Tibial nerve (tissue), 3 donors: ENCODE measurements around the gene GRPEL2.

Experiments
- CTCF ChIP-seq, 5 experiments: fragments of 200-600 bp in 3 of 5; fragments of 450-650 bp in 2 of 5; sonication (generic) in 3 of 5; IDR thresholded peaks; one replicate each; pipeline ENCODE4 v1.5.1; 2016 to 2019; ENCODE audit warnings: antibody characterized with exemption in 5 of 5, mild to moderate bottlenecking in 3 of 5, moderate library complexity in 2 of 5
- POLR2A ChIP-seq, 2 donors: fragments of 450-650 bp; IDR thresholded peaks; one replicate each; pipeline ENCODE4 v1.6.1; 2017; ENCODE audit warnings: antibody characterized with exemption in 2 of 2, mild to moderate bottlenecking in 2 of 2, moderate library complexity in 2 of 2

GRCh38 chr5:149376104-149376503 is 30.8 kb downstream of the GRPEL2 start:
- TF ChIP-seq CTCF (IDR thresholded peaks at IDR 0.05) (no peak), POLR2A (IDR thresholded peaks at IDR 0.05) (no peak)
